GM06990 (cell line): ENCODE data around the gene ZNF674.

Experiments
- DNase-seq: peaks from one replicate; pipeline ENCODE4 v3.0.0-alpha.2; 2011; ENCODE audit not compliant: insufficient read length; ENCODE audit errors: extremely low read depth
- H3K27me3 ChIP-seq: replicated peaks from 2 replicates; pipeline ENCODE4 v1.6.0; 2011; ENCODE audit warnings: low read length; ENCODE audit not compliant: control insufficient read depth, insufficient read depth
- H3K36me3 ChIP-seq: 2 replicates; pipeline ENCODE4 v1.5.1; 2011; ENCODE audit warnings: low read length; ENCODE audit not compliant: control insufficient read depth, insufficient read depth
- H3K4me3 ChIP-seq: replicated peaks from 2 replicates; pipeline ENCODE4 v1.5.1; 2011; ENCODE audit warnings: low read depth, mild to moderate bottlenecking, control low read depth, low read length
- CTCF ChIP-seq: IDR thresholded peaks from 2 replicates; pipeline ENCODE4 v1.5.1; 2011; ENCODE audit warnings: low read length, control low read depth, mild to moderate bottlenecking, inconsistent platforms; ENCODE audit not compliant: insufficient read depth, poor library complexity, severe bottlenecking

ZNF674 gene

GRCh38 chrX:46577221-46578005 is 32.2 kb upstream of the ZNF674 start:
- DNase-seq = no peak
- no peak for TF ChIP-seq CTCF
- H3K4me3 ChIP-seq = peak overlapping the region; percentile 74

GRCh38 chrX:46576458-46576857 is 31.2 kb upstream of the ZNF674 start:
- H3K36me3 ChIP-seq = no peaks in the 10 kb centered on the region; the same call in 1 of the 2 replicates
- no peak for DNase-seq
- TF ChIP-seq CTCF = no peak
- no peaks in the 10 kb centered on the region for H3K27me3 ChIP-seq
- peak overlapping the region; percentile 74 for H3K4me3 ChIP-seq

More at GRCh38 chrX:46577221-46578005, 32.2 kb upstream of the ZNF674 start:
- no peaks in the 10 kb centered on the region for H3K27me3 ChIP-seq
- no peaks in the 10 kb centered on the region; the same call in 1 of the 2 replicates for H3K36me3 ChIP-seq

GRCh38 chrX:46575991-46576392 is 30.8 kb upstream of the ZNF674 start:
- no peak for TF ChIP-seq CTCF
- no peaks in the 10 kb centered on the region; the same call in 1 of the 2 replicates for H3K36me3 ChIP-seq
- no peaks in the 10 kb centered on the region for H3K27me3 ChIP-seq
- no peak for DNase-seq
- H3K4me3 ChIP-seq = peak overlapping the region; percentile 74

- Histone ChIP-seq H3K36me3 (no peaks in the 10 kb centered on the region; the same call in 1 of the 2 replicates), H3K4me3 (peak overlapping the region; percentile 74), H3K27me3 (no peaks in the 10 kb centered on the region)
- TF ChIP-seq CTCF = no peak
- no peak for DNase-seq
Observed at GRCh38 chrX:46575586-46575985, 30.4 kb upstream of the ZNF674 start.

GRCh38 chrX:46574774-46575381 is 29.7 kb upstream of the ZNF674 start:
- H3K4me3 ChIP-seq = peak overlapping the region; percentile 74
- peak; percentile 78 for DNase-seq
- TF ChIP-seq CTCF = no peak

More at GRCh38 chrX:46574774-46575381, 29.7 kb upstream of the ZNF674 start:
- Histone ChIP-seq H3K36me3 (no peaks in the 10 kb centered on the region; the same call in 1 of the 2 replicates), H3K27me3 (no peaks in the 10 kb centered on the region)
